Stimulated activated CD8-positive, alpha-beta memory T cell treated with anti-CD3 and anti-CD28 coated beads, Interleukin-4, amount 100 ng/mL, for 4 hours (primary cell): ENCODE data around the gene NEURL1B.
"Not testable (repeated sequence)": the region's sequence is repeated elsewhere in the genome, so short reads cannot be mapped to it uniquely, and the experiment has no call there.

Source experiments
- DNase-seq, 2 donors: peaks; one replicate each; pipeline ENCODE4 v3.0.0-alpha.2; 2020; ENCODE audit warnings: low read depth in 2 of 2, low spot score in 1 of 2

NEURL1B gene

DNA sequence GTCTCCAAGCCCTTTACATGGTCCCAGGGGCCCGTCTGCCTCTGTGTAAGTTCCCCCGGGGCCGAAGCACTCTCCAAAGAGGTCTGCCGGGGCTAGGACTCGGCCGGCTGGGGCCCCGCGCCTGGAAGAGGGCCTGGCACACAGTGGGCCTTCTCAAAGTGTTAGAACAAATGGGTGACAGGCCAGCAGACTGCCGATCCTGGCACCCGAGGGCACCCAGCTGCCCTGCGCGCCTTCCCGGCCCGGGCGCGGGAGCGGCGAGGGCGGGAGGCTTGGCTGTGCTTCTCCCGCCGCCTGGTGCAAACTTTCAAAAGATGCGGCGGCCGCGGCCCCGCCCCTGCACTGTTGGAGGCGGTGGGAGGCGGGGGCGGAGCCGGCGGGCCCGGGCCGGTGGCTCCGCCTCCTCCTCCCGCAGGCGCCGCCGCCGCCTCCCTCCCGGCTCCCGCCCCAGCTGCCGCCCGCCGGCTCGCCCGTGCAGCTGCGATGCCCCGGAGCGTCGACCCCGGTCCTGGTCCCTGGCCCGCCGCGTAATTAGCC lies at the start of gene NEURL1B:
Gene NEURL1B, plus strand, starts transcription at position 442 of the 537 bp plus-strand sequence. CDS start 144 bp downstream, outside the sequence.
- no peak for DNase-seq

GRCh38 chr5:172591636-172592035 lies 49.4 kb upstream of the NEURL1B start:
- DNase-seq = no peak

GRCh38 chr5:172592881-172593280 lies 48.2 kb upstream of the NEURL1B start:
- DNase-seq = no peak

- no peak for DNase-seq
Observed at GRCh38 chr5:172593306-172593705, 47.8 kb upstream of the NEURL1B start.

GRCh38 chr5:172593721-172594235 lies 47.3 kb upstream of the NEURL1B start:
- no peak for DNase-seq

DNA sequence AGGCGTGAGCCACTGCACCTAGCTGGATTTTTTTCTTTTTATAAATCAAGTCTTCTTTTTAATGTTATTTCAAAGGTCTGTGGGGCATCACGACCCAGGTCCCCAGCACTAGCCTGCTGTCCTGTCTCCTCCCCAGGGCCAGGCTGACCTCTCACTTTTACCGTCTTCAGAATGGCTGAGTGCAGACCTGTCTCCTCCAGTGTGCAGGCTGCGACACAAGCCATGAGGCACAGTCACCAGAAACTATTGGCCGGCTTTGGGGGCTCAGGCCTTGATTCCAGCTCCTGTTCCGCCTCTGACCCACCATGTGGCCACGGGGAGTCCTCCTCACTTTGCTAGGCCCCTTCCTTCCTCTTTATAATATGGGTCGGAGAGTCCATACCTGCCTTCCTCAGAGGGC lies 46.6 kb upstream of the NEURL1B start:
- no peak for DNase-seq

- no peak for DNase-seq
Observed at GRCh38 chr5:172594867-172595466, 46.1 kb upstream of the NEURL1B start.

- DNase-seq = no peak
Observed at GRCh38 chr5:172595596-172596455, 45.2 kb upstream of the NEURL1B start.

DNA sequence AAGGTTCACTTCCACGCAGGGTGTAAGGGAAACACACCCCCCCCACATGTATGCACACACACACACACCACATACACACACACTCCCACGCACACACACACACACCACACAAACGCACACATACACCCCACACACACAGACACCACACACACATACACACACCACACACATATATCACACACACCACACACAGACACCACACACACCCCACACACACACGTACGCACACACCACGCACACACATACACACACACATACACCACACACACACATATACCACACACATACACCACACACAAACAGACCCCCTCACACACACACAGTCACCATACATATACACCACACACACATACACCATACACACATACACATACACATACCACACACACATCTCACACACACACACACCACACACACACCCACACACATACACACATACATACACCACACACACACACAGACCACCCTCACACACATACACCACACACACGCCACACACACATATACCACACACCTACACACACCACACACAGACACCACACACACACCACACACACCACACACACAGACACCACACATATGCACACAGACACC lies 44.3 kb upstream of the NEURL1B start:
- DNase-seq = no peak

DNA sequence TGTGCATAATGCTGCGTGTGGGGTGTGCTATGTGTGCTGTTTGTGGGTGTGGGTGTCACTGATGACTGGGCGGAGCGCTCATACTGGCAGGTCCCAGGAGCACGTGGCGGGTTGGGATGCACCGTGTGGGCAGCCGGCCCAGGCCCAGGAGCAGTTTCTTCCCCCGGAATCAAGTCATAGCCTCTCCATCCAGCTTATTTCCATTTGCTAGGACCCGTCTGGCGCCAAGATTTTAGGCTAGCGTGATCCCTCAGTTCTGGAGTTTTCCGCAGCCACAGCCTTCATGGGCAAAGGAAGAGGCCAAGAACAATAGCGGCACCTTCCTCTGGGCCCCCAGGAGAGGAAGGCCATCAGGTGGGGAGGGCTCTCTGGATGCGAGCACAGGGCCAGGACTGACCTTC lies 43.3 kb upstream of the NEURL1B start:
- no peak for DNase-seq

DNA sequence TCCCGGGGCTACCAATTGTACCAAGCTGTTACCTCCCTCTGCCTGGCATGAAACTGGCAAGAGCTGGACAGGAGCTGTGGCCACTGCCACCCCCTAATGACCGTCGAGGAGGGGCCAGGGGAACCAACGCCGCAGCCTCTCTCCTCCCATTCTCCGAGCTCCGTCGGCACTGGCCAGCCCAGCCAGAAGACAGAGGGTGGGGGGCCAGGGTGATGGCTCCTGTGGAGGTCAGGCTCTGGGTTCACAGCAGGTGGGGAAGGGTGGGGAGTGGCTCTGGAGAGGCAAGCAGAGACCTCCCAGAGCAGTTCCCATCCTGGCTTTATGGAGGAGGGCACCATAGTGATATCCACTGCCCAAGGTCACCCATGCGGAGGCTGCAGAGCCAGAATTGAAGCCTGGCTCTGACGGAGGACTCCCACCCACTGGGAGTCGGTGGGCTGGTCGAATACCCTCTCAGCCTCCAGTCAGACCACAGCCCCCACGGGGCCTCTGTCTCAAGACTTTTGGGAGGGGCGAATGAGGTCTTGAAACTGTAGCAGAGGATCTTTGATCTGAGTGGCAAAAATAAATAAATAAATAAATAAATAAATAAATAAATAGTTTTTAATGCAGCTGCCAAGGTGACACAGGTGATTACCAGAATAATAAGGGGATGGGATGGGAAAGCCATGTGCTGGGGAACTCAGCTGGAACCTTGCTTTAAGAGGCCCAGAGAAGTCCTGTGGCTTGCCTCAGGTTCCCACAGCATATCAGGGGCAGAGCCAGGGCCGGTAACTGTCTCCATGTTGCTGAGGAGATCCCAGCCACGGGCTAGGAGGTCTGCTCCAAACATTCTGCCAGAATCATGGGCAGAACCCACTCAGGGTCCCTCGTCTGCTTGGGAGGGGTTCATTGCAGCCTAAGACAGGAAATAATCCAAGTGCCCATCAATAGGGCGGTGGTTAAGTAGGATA lies 42.5 kb upstream of the NEURL1B start:
- no peak for DNase-seq

- DNase-seq = no peak
Observed at GRCh38 chr5:172599204-172599567, 41.9 kb upstream of the NEURL1B start.

- DNase-seq = no peak
Observed at GRCh38 chr5:172600571-172600970, 40.5 kb upstream of the NEURL1B start.

GRCh38 chr5:172601576-172601975 lies 39.5 kb upstream of the NEURL1B start:
- DNase-seq = not testable (repeated sequence)

DNA sequence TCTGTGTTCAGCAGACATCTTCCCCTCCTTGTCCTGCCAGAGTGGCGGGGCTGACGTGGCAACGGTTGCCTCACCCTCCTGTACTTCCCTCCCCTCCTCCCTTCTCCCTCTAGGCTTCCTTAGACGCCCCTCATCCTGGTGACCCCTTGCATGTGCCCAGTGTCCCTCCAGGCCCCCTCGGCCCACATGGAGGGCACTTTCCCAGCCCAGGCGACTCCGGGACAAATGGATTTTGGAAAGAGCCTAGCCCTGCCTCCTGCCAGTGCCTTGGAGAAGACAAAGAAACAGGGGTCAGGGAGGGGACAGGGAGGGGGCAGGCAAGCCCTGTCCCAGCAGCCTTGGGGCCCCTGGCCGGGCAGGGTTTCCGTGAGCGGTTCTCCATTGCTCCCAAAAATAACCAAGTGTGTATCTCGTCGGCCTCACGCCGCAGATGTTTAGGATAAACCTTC lies 38.3 kb upstream of the NEURL1B start:
- DNase-seq = no peak

GRCh38 chr5:172603251-172603806 lies 37.7 kb upstream of the NEURL1B start:
- DNase-seq = no peak

GRCh38 chr5:172605466-172605865 lies 35.6 kb upstream of the NEURL1B start:
- no peak for DNase-seq

DNA sequence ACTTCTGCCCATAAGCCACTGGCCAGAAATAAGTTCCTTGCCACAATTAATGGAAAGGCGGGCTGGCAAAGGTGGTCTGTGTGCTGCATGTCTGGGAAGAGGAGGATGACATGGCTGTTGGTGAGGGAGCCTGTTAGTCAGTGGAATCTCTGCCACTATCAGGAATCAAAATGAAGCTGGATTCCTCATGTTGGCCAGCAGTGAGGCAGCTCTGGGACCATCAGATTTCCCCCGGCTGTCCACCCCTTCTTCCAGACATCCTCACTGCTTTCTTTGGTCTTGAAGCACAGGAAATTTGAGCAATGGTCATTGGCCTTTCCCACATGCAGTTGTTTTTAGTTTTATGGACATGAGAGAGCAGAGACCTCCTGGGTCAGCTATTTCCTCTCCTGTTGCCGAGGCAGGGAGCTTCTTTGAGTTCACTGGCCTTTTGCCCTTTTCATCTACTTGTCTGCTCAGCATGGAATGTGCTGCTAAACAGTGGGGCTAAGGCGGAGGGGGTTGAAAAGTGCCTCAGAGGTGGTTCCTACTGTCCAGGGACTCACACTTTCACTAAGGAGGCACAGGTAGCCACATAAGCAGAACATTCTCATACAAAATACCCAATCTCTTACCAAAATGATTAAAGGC lies 34.8 kb upstream of the NEURL1B start:
- DNase-seq = no peak

DNA sequence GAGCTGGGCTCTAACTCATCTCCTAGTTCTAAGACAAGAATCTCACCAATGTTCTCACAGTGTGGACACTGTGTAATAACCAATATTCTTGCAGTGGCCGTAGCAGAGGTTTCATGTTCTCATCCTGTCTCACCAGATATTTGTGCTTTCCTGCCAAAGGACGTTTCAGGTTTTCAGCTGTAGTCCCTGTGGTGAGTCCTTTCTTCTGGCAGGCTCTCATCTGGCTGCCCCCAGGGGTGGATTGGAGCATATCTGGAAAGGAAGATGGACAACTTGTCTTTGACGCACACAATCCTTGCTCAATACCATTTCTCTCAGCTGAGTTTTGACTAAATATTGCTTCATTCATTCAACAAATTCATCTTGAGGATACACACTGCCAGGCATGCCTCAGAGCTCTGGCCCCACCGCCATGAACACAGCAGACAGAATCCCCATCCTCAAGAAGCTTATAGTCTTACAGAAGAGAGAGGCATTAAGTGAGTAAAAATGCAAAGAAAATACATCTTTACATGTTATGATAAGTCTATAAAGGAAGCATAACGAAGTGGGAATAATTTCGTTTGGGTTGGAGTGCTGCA lies 33.8 kb upstream of the NEURL1B start:
- DNase-seq = no peak
